Smooth muscle cell (in vitro differentiated cells): ENCODE data around the gene CAPN9. TPM values are rescaled to one million over a fixed set of nuclear protein-coding genes. Genes with fewer than 3 reads are reported as not detected.

ENCODE experiments used
- DNase-seq: peaks from one replicate; lab custom pipeline; 2025; ENCODE audit not compliant: unreplicated experiment; lab: John Stamatoyannopoulos, UW
- H2AFZ ChIP-seq: fragments of 200-600 bp; sonication (generic); 2 replicates; pipeline ENCODE4 v1.6.0; 2016; ENCODE audit warnings: antibody characterized with exemption, low read depth, mild to moderate bottlenecking
- H3F3A ChIP-seq: fragments of 200-600 bp; sonication (generic); 2 replicates; pipeline ENCODE4 v1.6.0; 2017; ENCODE audit warnings: antibody characterized with exemption, low read depth
- H3K27ac ChIP-seq: fragments of 200-600 bp; sonication (generic); 2 replicates; pipeline ENCODE4 v1.5.1; 2016; ENCODE audit warnings: low read depth, mild to moderate bottlenecking
- H3K27me3 ChIP-seq: fragments of 200-600 bp; sonication (generic); 2 replicates; pipeline ENCODE4 v1.6.1; 2016; ENCODE audit warnings: low read depth, mild to moderate bottlenecking
- H3K36me3 ChIP-seq: fragments of 200-600 bp; sonication (generic); 2 replicates; pipeline ENCODE4 v1.5.1; 2016; ENCODE audit warnings: low read depth
- H3K4me1 ChIP-seq: fragments of 200-600 bp; sonication (generic); 2 replicates; pipeline ENCODE4 v1.5.1; 2016; ENCODE audit warnings: low read depth
- H3K4me2 ChIP-seq: fragments of 200-600 bp; sonication (generic); 2 replicates; pipeline ENCODE4 v1.6.0; 2016; ENCODE audit warnings: mild to moderate bottlenecking
- H3K4me3 ChIP-seq: fragments of 200-600 bp; sonication (generic); 2 replicates; pipeline ENCODE4 v1.5.1; 2016; ENCODE audit warnings: mild to moderate bottlenecking
- H3K79me2 ChIP-seq: fragments of 200-600 bp; sonication (generic); 2 replicates; pipeline ENCODE4 v1.6.0; 2016; ENCODE audit warnings: low read depth, mild to moderate bottlenecking
- H3K9ac ChIP-seq: fragments of 200-600 bp; sonication (generic); 2 replicates; pipeline ENCODE4 v1.6.0; 2016; ENCODE audit warnings: low read depth
- H3K9me3 ChIP-seq: fragments of 200-600 bp; sonication (generic); replicated peaks from 2 replicates; pipeline ENCODE4 v1.5.1; 2016; ENCODE audit warnings: low read depth
- H4K20me1 ChIP-seq: fragments of 200-600 bp; sonication (generic); 2 replicates; pipeline ENCODE4 v1.6.0; 2016; ENCODE audit warnings: low read depth
- CTCF ChIP-seq: fragments of 200-600 bp; sonication (generic); IDR thresholded peaks from 2 replicates; pipeline ENCODE4 v1.5.1; 2017; ENCODE audit warnings: borderline replicate concordance, mild to moderate bottlenecking, antibody characterized with exemption; ENCODE audit not compliant: insufficient read depth, poor library complexity, severe bottlenecking
- WGBS: methylation state at CpG from one replicate; pipeline ENCODE4 v1.1.7; 2016; ENCODE audit warnings: low lambda C conversion rate; 5-methylcytosine and 5-hydroxymethylcytosine counted together
- polyA plus RNA-seq: library from polyadenylated mRNA; unstranded; fragments of >200 nt; fragmentation: Nextera tagmentation; extraction: Ambion mirVana; gene quantifications from 2 replicates; pipeline ENCODE4 v1.2.1, GENCODE V29; 2016
- total RNA-seq: library from RNA; depleted of rRNA; stranded (reverse); fragments of >200 nt; gene quantifications from 2 replicates; pipeline ENCODE4 v1.2.3, GENCODE V29; 2014

CAPN9 gene
- total and polyA plus RNA-seq, 2 experiments from 2014 or later = not detected

GRCh38 chr1:230816018-230816417 lies 68.8 kb downstream of the CAPN9 start:
- Histone ChIP-seq H2AFZ (no peak overlapping the region), H4K20me1 (no peaks in the 10 kb centered on the region), H3K27me3 (no peaks in the 10 kb centered on the region), H3K27ac (no peak overlapping the region), H3K79me2 (no peaks in the 10 kb centered on the region), H3K9me3 (no peaks in the 10 kb centered on the region), H3K4me2 (no peak overlapping the region), H3K4me1 (no peaks in the 10 kb centered on the region), H3F3A (no peaks in the 10 kb centered on the region), H3K9ac (no peak overlapping the region), H3K4me3 (no peak overlapping the region), H3K36me3 (no peaks in the 10 kb centered on the region)
- DNase-seq = no peak
- no peak for TF ChIP-seq CTCF

- no peaks in the 10 kb centered on the region for H3K27me3 ChIP-seq
- 93% methylated on average over 1 of the region's 1 CpG for WGBS
- no peaks in the 10 kb centered on the region for H3K79me2 ChIP-seq
- H3K4me3 ChIP-seq = no peak overlapping the region
- TF ChIP-seq CTCF = no peak
- no peaks in the 10 kb centered on the region for H4K20me1 ChIP-seq
- no peak overlapping the region for H2AFZ ChIP-seq
- no peaks in the 10 kb centered on the region for H3K36me3 ChIP-seq
- H3K9ac ChIP-seq = no peak overlapping the region
- H3K4me1 ChIP-seq = no peaks in the 10 kb centered on the region
- no peak overlapping the region for H3K4me2 ChIP-seq
- H3K27ac ChIP-seq = no peak overlapping the region
- DNase-seq = no peak
- no peaks in the 10 kb centered on the region for H3K9me3 ChIP-seq
- no peaks in the 10 kb centered on the region for H3F3A ChIP-seq
Measured at GRCh38 chr1:230818367-230818766, 71.2 kb downstream of the CAPN9 start.

- no peak for DNase-seq
- Histone ChIP-seq H2AFZ (no peak overlapping the region), H3F3A (no peaks in the 10 kb centered on the region), H3K79me2 (no peaks in the 10 kb centered on the region), H3K4me3 (no peak overlapping the region), H4K20me1 (no peaks in the 10 kb centered on the region), H3K4me1 (no peaks in the 10 kb centered on the region), H3K36me3 (no peaks in the 10 kb centered on the region), H3K27me3 (no peaks in the 10 kb centered on the region), H3K9me3 (no peaks in the 10 kb centered on the region), H3K9ac (no peak overlapping the region), H3K4me2 (no peak overlapping the region), H3K27ac (no peak overlapping the region)
- TF ChIP-seq CTCF = no peak
- WGBS = 95% methylated on average over 6 of the region's 6 CpGs
Measured at GRCh38 chr1:230818901-230819300, 71.7 kb downstream of the CAPN9 start.

GRCh38 chr1:230819976-230820375 lies 72.8 kb downstream of the CAPN9 start:
- H3K4me1 ChIP-seq = no peaks in the 10 kb centered on the region
- no peak overlapping the region for H3K9ac ChIP-seq
- TF ChIP-seq CTCF = no peak
- no peaks in the 10 kb centered on the region for H3K27me3 ChIP-seq
- no peak overlapping the region for H3K4me2 ChIP-seq
- no peaks in the 10 kb centered on the region for H3K9me3 ChIP-seq
- H4K20me1 ChIP-seq = no peaks in the 10 kb centered on the region
- no peaks in the 10 kb centered on the region for H3K79me2 ChIP-seq
- H2AFZ ChIP-seq = no peak overlapping the region
- no peak overlapping the region for H3K27ac ChIP-seq
- H3F3A ChIP-seq = no peaks in the 10 kb centered on the region
- no peak for DNase-seq
- WGBS = 95% methylated on average over 4 of the region's 4 CpGs
- no peak overlapping the region for H3K4me3 ChIP-seq
- H3K36me3 ChIP-seq = no peaks in the 10 kb centered on the region
